OCI-LY1 (cell line): Measurements from ENCODE around the gene KRTAP10-9.

Experiments
- H2AFZ ChIP-seq: fragments of 200-600 bp; sonication (generic), shearing (Covaris generic); 2 replicates; pipeline ENCODE4 v1.6.0; 2014; ENCODE audit warnings: antibody characterized with exemption, mild to moderate bottlenecking, low read length
- H3F3A ChIP-seq: fragments of 200-600 bp; sonication (generic), shearing (Covaris generic); 2 replicates; pipeline ENCODE4 v1.6.0; 2014; ENCODE audit warnings: mild to moderate bottlenecking, antibody characterized with exemption, low read length, moderate library complexity; ENCODE audit not compliant: insufficient read depth
- H3K27ac ChIP-seq: fragments of 200-600 bp; sonication (generic); 2 replicates; pipeline ENCODE4 v1.5.1; 2014; ENCODE audit warnings: low read length, mixed run types, mild to moderate bottlenecking, low read depth; ENCODE audit not compliant: poor library complexity, severe bottlenecking
- H3K27me3 ChIP-seq: fragments of 200-600 bp; sonication (generic); 2 replicates; pipeline ENCODE4 v1.6.0; 2014; ENCODE audit warnings: antibody characterized with exemption, mild to moderate bottlenecking, low read length, moderate library complexity; ENCODE audit not compliant: insufficient read depth
- H3K36me3 ChIP-seq: fragments of 200-600 bp; sonication (generic); 2 replicates; pipeline ENCODE4 v1.6.1; 2014; ENCODE audit warnings: mild to moderate bottlenecking, antibody characterized with exemption, low read length, moderate library complexity, mixed read lengths; ENCODE audit not compliant: insufficient read depth
- H3K4me1 ChIP-seq: fragments of 200-600 bp; sonication (generic); 2 replicates; pipeline ENCODE4 v1.5.1; 2014; ENCODE audit warnings: mild to moderate bottlenecking, low read length, moderate library complexity; ENCODE audit not compliant: insufficient read depth, severe bottlenecking
- H3K4me2 ChIP-seq: fragments of 200-600 bp; sonication (generic), shearing (Covaris generic); 2 replicates; pipeline ENCODE4 v1.6.1; 2014; ENCODE audit warnings: low read length
- H3K4me3 ChIP-seq: fragments of 200-600 bp; sonication (generic); 2 replicates; pipeline ENCODE4 v1.5.1; 2014; ENCODE audit warnings: low read length, low read depth, mild to moderate bottlenecking, mixed read lengths; ENCODE audit not compliant: poor library complexity, severe bottlenecking
- H3K79me2 ChIP-seq: fragments of 200-600 bp; shearing (Covaris generic); 2 replicates; pipeline ENCODE4 v1.6.1; 2016; ENCODE audit warnings: mixed run types, low read length, mixed read lengths; ENCODE audit not compliant: insufficient read depth
- H3K9ac ChIP-seq: fragments of 200-600 bp; sonication (generic), shearing (Covaris generic); 2 replicates; pipeline ENCODE4 v1.6.1; 2014; ENCODE audit warnings: mild to moderate bottlenecking, low read length, mixed read lengths
- H3K9me2 ChIP-seq: fragments of 200-600 bp; sonication (generic), shearing (Covaris generic); 2 replicates; pipeline ENCODE4 v1.6.1; 2014; ENCODE audit warnings: low read depth, mild to moderate bottlenecking, low read length, mixed read lengths
- H3K9me3 ChIP-seq: fragments of 200-600 bp; shearing (Covaris generic); 2 replicates; pipeline ENCODE4 v1.6.1; 2014; ENCODE audit warnings: low read length, mixed read lengths
- H4K20me1 ChIP-seq: fragments of 200-600 bp; sonication (generic), shearing (Covaris generic); 2 replicates; pipeline ENCODE4 v1.6.0; 2016; ENCODE audit warnings: mild to moderate bottlenecking, low read length; ENCODE audit not compliant: insufficient read depth
- EZH2 ChIP-seq: fragments of 200-600 bp; sonication (generic), shearing (Covaris generic); IDR thresholded peaks from 2 replicates; pipeline ENCODE4 v1.8.0; 2017; ENCODE audit warnings: borderline replicate concordance, mixed run types, mild to moderate bottlenecking, antibody characterized with exemption, low read length, moderate library complexity, mixed read lengths
- TF ChIP-seq, protein P1 (sequence below): fragments of 200-600 bp; sonication (generic), shearing (Covaris generic); IDR thresholded peaks from 2 replicates; pipeline ENCODE4 v1.5.1; 2017; ENCODE audit warnings: mild to moderate bottlenecking, antibody characterized with exemption, low read length, moderate library complexity, mixed read lengths

KRTAP10-9 gene

DNA sequence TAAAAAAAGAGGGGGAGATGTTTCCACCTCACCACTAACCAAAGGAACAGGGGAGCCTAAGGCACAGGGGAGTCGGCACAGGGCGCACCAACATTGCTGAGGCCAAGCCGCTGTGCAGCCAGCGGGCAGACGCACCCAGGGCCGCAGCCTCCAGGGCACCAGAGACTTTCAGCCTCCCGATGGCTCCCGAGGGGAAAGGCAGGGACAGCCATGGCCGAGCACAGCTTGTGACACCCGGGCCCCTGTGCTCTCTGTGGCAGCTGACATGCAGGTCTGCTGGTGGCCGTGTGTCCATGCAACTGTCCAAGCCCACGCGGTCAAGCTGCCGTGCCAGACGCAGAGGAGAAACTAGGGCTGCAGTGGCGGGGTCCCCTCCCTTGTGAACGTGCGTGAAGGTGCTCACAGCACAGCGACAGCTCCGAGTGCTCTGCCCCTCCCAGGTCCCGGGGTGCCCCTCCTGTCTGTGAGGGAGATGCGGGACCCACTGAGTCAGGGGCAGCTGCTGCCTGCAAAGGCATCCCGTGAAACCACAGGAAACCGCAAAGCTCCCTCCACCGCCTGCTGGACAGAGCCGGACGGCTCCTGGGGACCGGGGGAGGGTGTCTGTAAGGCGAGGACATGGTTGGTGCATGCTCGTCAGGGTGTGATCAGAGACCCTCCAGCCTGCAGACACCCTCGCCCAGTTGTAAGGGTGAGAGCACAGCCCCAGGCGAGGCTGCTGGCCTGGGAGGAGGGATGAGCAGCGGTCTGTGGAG lies 21.8 kb downstream of the KRTAP10-9 start:
- Histone ChIP-seq H3K4me1 (no peaks in the 10 kb centered on the region), H3K27me3 (no peaks in the 10 kb centered on the region), H2AFZ (no peak overlapping the region), H3K9me2 (no peaks in the 10 kb centered on the region), H3K79me2 (no peaks in the 10 kb centered on the region), H3K27ac (no peak overlapping the region), H3F3A (no peaks in the 10 kb centered on the region), H3K4me3 (no peak overlapping the region), H3K4me2 (no peak overlapping the region), H3K9me3 (peaks cover 6% of the 10 kb centered on the region; the same call in 1 of the 2 replicates), H3K9ac (no peak overlapping the region), H3K36me3 (no peaks in the 10 kb centered on the region; the same call in 1 of the 2 replicates), H4K20me1 (no peaks in the 10 kb centered on the region)
- TF ChIP-seq, protein P1, sequence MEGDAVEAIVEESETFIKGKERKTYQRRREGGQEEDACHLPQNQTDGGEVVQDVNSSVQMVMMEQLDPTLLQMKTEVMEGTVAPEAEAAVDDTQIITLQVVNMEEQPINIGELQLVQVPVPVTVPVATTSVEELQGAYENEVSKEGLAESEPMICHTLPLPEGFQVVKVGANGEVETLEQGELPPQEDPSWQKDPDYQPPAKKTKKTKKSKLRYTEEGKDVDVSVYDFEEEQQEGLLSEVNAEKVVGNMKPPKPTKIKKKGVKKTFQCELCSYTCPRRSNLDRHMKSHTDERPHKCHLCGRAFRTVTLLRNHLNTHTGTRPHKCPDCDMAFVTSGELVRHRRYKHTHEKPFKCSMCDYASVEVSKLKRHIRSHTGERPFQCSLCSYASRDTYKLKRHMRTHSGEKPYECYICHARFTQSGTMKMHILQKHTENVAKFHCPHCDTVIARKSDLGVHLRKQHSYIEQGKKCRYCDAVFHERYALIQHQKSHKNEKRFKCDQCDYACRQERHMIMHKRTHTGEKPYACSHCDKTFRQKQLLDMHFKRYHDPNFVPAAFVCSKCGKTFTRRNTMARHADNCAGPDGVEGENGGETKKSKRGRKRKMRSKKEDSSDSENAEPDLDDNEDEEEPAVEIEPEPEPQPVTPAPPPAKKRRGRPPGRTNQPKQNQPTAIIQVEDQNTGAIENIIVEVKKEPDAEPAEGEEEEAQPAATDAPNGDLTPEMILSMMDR: no peak
- TF ChIP-seq EZH2: no peak

GRCh38 chr21:44649521-44650100 lies 22.7 kb downstream of the KRTAP10-9 start:
- Histone ChIP-seq H3K36me3 (no peaks in the 10 kb centered on the region; the same call in 1 of the 2 replicates), H3K9ac (no peak overlapping the region), H3K27ac (no peak overlapping the region), H3K9me2 (no peaks in the 10 kb centered on the region), H3K79me2 (no peaks in the 10 kb centered on the region), H3F3A (no peaks in the 10 kb centered on the region), H2AFZ (no peak overlapping the region), H3K27me3 (no peaks in the 10 kb centered on the region), H3K9me3 (0 out of 2 replicates have a peak, but pooled peaks cover 2% of the 10 kb centered on the region), H3K4me2 (no peak overlapping the region), H4K20me1 (no peaks in the 10 kb centered on the region), H3K4me1 (no peaks in the 10 kb centered on the region), H3K4me3 (no peak overlapping the region)
- TF ChIP-seq EZH2: no peak
- TF ChIP-seq, protein P1: no peak

GRCh38 chr21:44650265-44650972 lies 23.5 kb downstream of the KRTAP10-9 start:
- Histone ChIP-seq H3F3A (no peaks in the 10 kb centered on the region), H4K20me1 (no peaks in the 10 kb centered on the region), H3K4me2 (no peak overlapping the region), H3K4me1 (no peaks in the 10 kb centered on the region), H3K4me3 (no peak overlapping the region), H2AFZ (no peak overlapping the region), H3K9me2 (no peaks in the 10 kb centered on the region), H3K27me3 (no peaks in the 10 kb centered on the region), H3K27ac (no peak overlapping the region), H3K9me3 (no peaks in the 10 kb centered on the region), H3K79me2 (no peaks in the 10 kb centered on the region), H3K36me3 (no peaks in the 10 kb centered on the region; the same call in 1 of the 2 replicates), H3K9ac (no peak overlapping the region)
- TF ChIP-seq, protein P1: no peak
- no peak for TF ChIP-seq EZH2
